A549 (cell line): ENCODE data around the gene PSPH. TPM values are rescaled to one million over a fixed set of nuclear protein-coding genes. Genes with fewer than 3 reads are reported as not detected.
A peak's percentile ranks its signal among the peaks of the same experiment; 100 is the strongest.

Experiments used
- ATAC-seq, 2 experiments: fragments of 200-7000 bp in 1 of 2; fragments of >200 bp in 1 of 2; cut with Nextera tagmentation in 1 of 2; cut with Tn5 transposase in 1 of 2; 3 replicates each; pipeline versions ENCODE4 v1.8.0 to v1.9.1; 2018 to 2020; ENCODE audit warnings: mild to moderate bottlenecking in 1 of 2, moderate library complexity in 1 of 2
- CTCF ChIA-PET: fragments of 300-600 bp; sonication (Branson Sonifier 250); formaldehyde crosslinking; extraction: SDS; loops from one replicate; lab custom pipeline; 2021; ENCODE audit warnings: antibody characterized with exemption, inconsistent platforms; lab: Yijun Ruan, JAX
- POLR2A ChIA-PET: fragments of 350-600 bp; formaldehyde crosslinking; extraction: SDS; loops from one replicate; lab custom pipeline; 2021; ENCODE audit warnings: antibody characterized with exemption, inconsistent platforms; lab: Yijun Ruan, JAX
- DNase-seq, 2 experiments: peaks; one replicate each; pipeline versions ENCODE4 v3.0.0 to v3.0.0-alpha.2; 2011 to 2016; ENCODE audit warnings: low read depth in 1 of 2, low spot score in 1 of 2
- FAIRE-seq: peaks from 2 replicates; lab custom pipeline; 2011; peaks lifted over from hg19 to GRCh38; lab: Jason Lieb, UNC
- H3K27ac ChIP-seq, 2 experiments: fragments of >200 bp; sonication (Bioruptor Twin); formaldehyde crosslinking; 3 replicates each; pipeline ENCODE4 v1.5.1; 2016 to 2017
- H3K4me1 ChIP-seq: fragments of >200 bp; sonication (Bioruptor Twin); formaldehyde crosslinking; 3 replicates; pipeline ENCODE4 v1.6.1; 2016
- H3K4me2 ChIP-seq: fragments of >200 bp; sonication (Bioruptor Twin); formaldehyde crosslinking; 3 replicates; pipeline ENCODE4 v1.6.1; 2016
- H3K4me3 ChIP-seq: fragments of >200 bp; sonication (Bioruptor Twin); formaldehyde crosslinking; 3 replicates; pipeline ENCODE4 v1.5.1; 2016
- H3K9me3 ChIP-seq: fragments of >200 bp; sonication (Bioruptor Twin); formaldehyde crosslinking; 3 replicates; pipeline ENCODE4 v1.6.1; 2016
- ATOH8 ChIP-seq: fragments of 250-450 bp; sonication (Bioruptor Pico); IDR thresholded peaks from 2 replicates; pipeline ENCODE4 v1.5.0; 2020; ENCODE audit warnings: low read depth, mild to moderate bottlenecking, moderate library complexity
- BHLHE40 ChIP-seq: IDR thresholded peaks from 2 replicates; pipeline ENCODE4 v1.6.1; 2012; ENCODE audit warnings: low read depth, low read length, inconsistent platforms
- CHD2 ChIP-seq: fragments of 150-350 bp; IDR thresholded peaks from 2 replicates; pipeline ENCODE4 v1.6.1; 2014; ENCODE audit warnings: low read length; ENCODE audit not compliant: partially characterized antibody
- E2F6 ChIP-seq: IDR thresholded peaks from 2 replicates; pipeline ENCODE4 v1.6.1; 2012; ENCODE audit warnings: low read depth, borderline replicate concordance
- ELK1 ChIP-seq: fragments of 150-350 bp; IDR thresholded peaks from 2 replicates; pipeline ENCODE4 v1.6.1; 2014; ENCODE audit warnings: low read depth, mild to moderate bottlenecking, low read length
- EP300 ChIP-seq, 2 experiments: fragments of >200 bp; sonication (Bioruptor Twin); formaldehyde crosslinking; IDR thresholded peaks; 2 replicates in 1 of 2; 3 replicates in 1 of 2; pipeline ENCODE4 v1.6.1; 2016 to 2017
- FOSB ChIP-seq: fragments of 250-450 bp; sonication (Bioruptor Pico); IDR thresholded peaks from 2 replicates; pipeline ENCODE4 v1.5.0; 2020; ENCODE audit warnings: mild to moderate bottlenecking, moderate library complexity
- FOXS1 ChIP-seq: fragments of 250-450 bp; sonication (Bioruptor Pico); IDR thresholded peaks from 2 replicates; pipeline ENCODE4 v1.5.0; 2020; ENCODE audit warnings: mild to moderate bottlenecking, moderate library complexity
- GATA3 ChIP-seq: IDR thresholded peaks from 2 replicates; pipeline ENCODE4 v1.6.1; 2012; ENCODE audit warnings: borderline replicate concordance
- HEYL ChIP-seq: fragments of 250-450 bp; sonication (Bioruptor Pico); IDR thresholded peaks from 2 replicates; pipeline ENCODE4 v1.8.0; 2021; ENCODE audit warnings: mild to moderate bottlenecking, moderate library complexity
- HMGXB4 ChIP-seq: fragments of 250-450 bp; sonication (Bioruptor Pico); IDR thresholded peaks from 2 replicates; pipeline ENCODE4 v1.5.0; 2021; ENCODE audit warnings: mild to moderate bottlenecking, moderate library complexity, borderline replicate concordance
- KDM1A ChIP-seq: fragments of 200-600 bp; sonication (generic); IDR thresholded peaks from 2 replicates; pipeline ENCODE4 v1.6.1; 2016; ENCODE audit warnings: low read depth, mild to moderate bottlenecking
- KDM5A ChIP-seq: fragments of 200-600 bp; sonication (generic); IDR thresholded peaks from 2 replicates; pipeline ENCODE4 v1.6.1; 2016; ENCODE audit warnings: antibody characterized with exemption, mild to moderate bottlenecking
- MAFK ChIP-seq: fragments of 450-650 bp; IDR thresholded peaks from 2 replicates; pipeline ENCODE4 v1.6.1; 2014; ENCODE audit not compliant: partially characterized antibody
- MAX ChIP-seq: IDR thresholded peaks from 2 replicates; pipeline ENCODE4 v1.6.1; 2012
- MAZ ChIP-seq: fragments of 150-350 bp; IDR thresholded peaks from 2 replicates; pipeline ENCODE4 v1.6.1; 2014; ENCODE audit warnings: antibody characterized with exemption, low read depth, low read length, borderline replicate concordance
- MYC ChIP-seq: IDR thresholded peaks from 2 replicates; pipeline ENCODE4 v1.6.1; 2012; ENCODE audit warnings: mild to moderate bottlenecking, inconsistent platforms, low read length, improper control_type of control experiment, borderline replicate concordance
- NPAS2 ChIP-seq: fragments of 250-450 bp; sonication (Bioruptor Pico); IDR thresholded peaks from 2 replicates; pipeline ENCODE4 v1.8.0; 2022; ENCODE audit warnings: mild to moderate bottlenecking, moderate library complexity, borderline replicate concordance
- NR3C1 ChIP-seq: fragments of >200 bp; sonication (Bioruptor Twin); formaldehyde crosslinking; IDR thresholded peaks from 3 replicates; pipeline ENCODE4 v1.6.1; 2017
- PBX3 ChIP-seq: IDR thresholded peaks from 2 replicates; pipeline ENCODE4 v1.6.1; 2012
- RCOR1 ChIP-seq: fragments of 150-350 bp; IDR thresholded peaks from 2 replicates; pipeline ENCODE4 v1.6.1; 2014; ENCODE audit warnings: antibody characterized with exemption, low read length, low read depth
- REST ChIP-seq: fragments of 200-600 bp; sonication (generic); IDR thresholded peaks from 2 replicates; pipeline ENCODE4 v1.6.1; 2016; ENCODE audit warnings: antibody characterized with exemption, mild to moderate bottlenecking, moderate library complexity
- RNF2 ChIP-seq: fragments of 200-600 bp; sonication (generic); IDR thresholded peaks from 2 replicates; pipeline ENCODE4 v1.6.1; 2016; ENCODE audit warnings: low read depth, mild to moderate bottlenecking, antibody characterized with exemption, moderate library complexity, borderline replicate concordance
- USF2 ChIP-seq: fragments of 450-650 bp; IDR thresholded peaks from 2 replicates; pipeline ENCODE4 v1.6.1; 2014; ENCODE audit warnings: antibody characterized with exemption
- ZC3H11A ChIP-seq: fragments of 450-650 bp; IDR thresholded peaks from 2 replicates; pipeline ENCODE4 v1.6.1; 2014; ENCODE audit warnings: antibody characterized with exemption, mild to moderate bottlenecking
- ZNF302 ChIP-seq: fragments of 250-450 bp; sonication (Bioruptor Pico); IDR thresholded peaks from 2 replicates; pipeline ENCODE4 v1.9.0; 2021; ENCODE audit warnings: inconsistent platforms, mild to moderate bottlenecking, moderate library complexity
- WGBS: methylation state at CpG from one replicate; pipeline ENCODE4 v1.1.6; 2017; ENCODE audit errors: missing lambda C conversion rate; 5-methylcytosine and 5-hydroxymethylcytosine counted together
- polyA plus RNA-seq, 4 experiments: library from polyadenylated mRNA; depleted of rRNA in 3 of 4; stranded (reverse); fragments of >200 nt; fragmentation: RNase III in 1 of 4; extraction: RNeasy Plus Mini Kit Qiagen cat#74134 plus additional on column Dnase treatment in 1 of 4; gene quantifications; 2 replicates in 3 of 4; 3 replicates in 1 of 4; pipeline ENCODE4 v1.2.3, GENCODE V29; 2011 to 2017

The PSPH gene
- polyA plus RNA-seq, 2 of the 4 experiments (the other 2 are of a cell fraction), result 60.9 to 64.7 TPM

GRCh38 chr7:55977831-55978230 is 73.4 kb downstream of the PSPH start:
- ChIA-PET CTCF (interaction anchor here (0.9 to 1.5 kb wide), 2 partner anchors 14 to 97 kb away, joined by 3 to 8 read pairs; partner anchors contain the start of gene NIPSNAP2), POLR2A (interaction anchor here (1.0 to 1.9 kb wide), 2 partner anchors 13 to 73 kb away, joined by 4 to 11 read pairs; partner anchors contain the start of genes CCT6A, NIPSNAP2 and PSPH)
- H3K4me1 ChIP-seq, result peaks cover 7% of the 10 kb centered on the region; the same call in 2 of the 3 replicates
- H3K4me2 ChIP-seq, result 0 out of 3 replicates have a peak overlapping the region, but pooled peaks have one; percentile 15
- ATAC-seq (peak in 1 of 2 experiments; percentile 35; a peak in 2 of 6 replicates), FAIRE-seq (no peak), DNase-seq (peak in 1 of 2 experiments; percentile 18)
- 68% methylated on average over 4 of the region's 4 CpGs for WGBS
- no peak for TF ChIP-seq MYC
- TF ChIP-seq PBX3, result no peak
- TF ChIP-seq MAX, result no peak
- TF ChIP-seq ZC3H11A, result no peak
- no peak for TF ChIP-seq NPAS2
- no peak for TF ChIP-seq CHD2
- TF ChIP-seq FOXS1, result no peak
- TF ChIP-seq BHLHE40, result no peak
- TF ChIP-seq ELK1, result no peak
- TF ChIP-seq RCOR1, result no peak
- H3K27ac ChIP-seq, result no peak overlapping the region
- H3K9me3 ChIP-seq, result no peaks in the 10 kb centered on the region
- no peak overlapping the region for H3K4me3 ChIP-seq

GRCh38 chr7:55975988-55976633 is 75.1 kb downstream of the PSPH start:
- Histone ChIP-seq H3K4me3 (no peak overlapping the region), H3K4me1 (peaks cover 7% of the 10 kb centered on the region; the same call in 2 of the 3 replicates), H3K4me2 (no peak overlapping the region), H3K9me3 (no peaks in the 10 kb centered on the region), H3K27ac (no peak overlapping the region)
- ChIA-PET CTCF (interaction anchor here (0.7 to 1.7 kb wide), 6 partner anchors 11 to 116 kb away, joined by 3 to 7 read pairs (median 4); partner anchors contain the start of gene PHKG1), POLR2A (no interaction called here)
- 91% methylated on average over 7 of the region's 7 CpGs for WGBS
- FAIRE-seq (no peak), ATAC-seq (no peak), DNase-seq (no peak)
- TF ChIP-seq HEYL (CRISPR knock-in tag) (no peak), E2F6 (no peak), EP300 (IDR thresholded peaks at IDR 0.05) (no peak), RNF2 (no peak), KDM5A (no peak), MAFK (no peak), ZNF302 (CRISPR knock-in tag) (no peak), ATOH8 (CRISPR knock-in tag) (no peak), FOXS1 (no peak), KDM1A (no peak), FOSB (CRISPR knock-in tag) (no peak), MAZ (no peak), NR3C1 (no peak), HMGXB4 (CRISPR knock-in tag) (no peak), GATA3 (no peak), REST (no peak), USF2 (no peak)
